ENCODE measurements around the gene MED13L.

MED13L gene

DNA sequence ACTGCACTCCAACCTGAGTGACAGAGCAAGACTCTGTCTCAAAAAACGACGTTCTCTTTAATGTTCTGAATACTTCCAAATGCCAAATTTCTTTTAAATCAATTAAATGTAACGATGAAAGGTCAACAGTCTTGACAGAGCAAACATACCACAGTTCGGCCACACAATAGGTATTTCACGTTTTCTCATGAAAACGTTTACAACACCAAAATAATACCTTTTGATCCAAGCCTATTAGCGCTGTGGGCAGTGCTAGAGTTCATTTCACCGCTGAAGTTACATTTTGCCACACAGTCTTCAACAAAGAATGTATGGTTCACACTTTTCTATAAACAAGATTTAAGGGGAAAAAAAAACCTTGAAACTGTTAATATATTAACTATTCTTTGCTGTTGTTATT is 122.1 kb downstream of the MED13L start:
- TF ChIP-seq, protein P1, sequence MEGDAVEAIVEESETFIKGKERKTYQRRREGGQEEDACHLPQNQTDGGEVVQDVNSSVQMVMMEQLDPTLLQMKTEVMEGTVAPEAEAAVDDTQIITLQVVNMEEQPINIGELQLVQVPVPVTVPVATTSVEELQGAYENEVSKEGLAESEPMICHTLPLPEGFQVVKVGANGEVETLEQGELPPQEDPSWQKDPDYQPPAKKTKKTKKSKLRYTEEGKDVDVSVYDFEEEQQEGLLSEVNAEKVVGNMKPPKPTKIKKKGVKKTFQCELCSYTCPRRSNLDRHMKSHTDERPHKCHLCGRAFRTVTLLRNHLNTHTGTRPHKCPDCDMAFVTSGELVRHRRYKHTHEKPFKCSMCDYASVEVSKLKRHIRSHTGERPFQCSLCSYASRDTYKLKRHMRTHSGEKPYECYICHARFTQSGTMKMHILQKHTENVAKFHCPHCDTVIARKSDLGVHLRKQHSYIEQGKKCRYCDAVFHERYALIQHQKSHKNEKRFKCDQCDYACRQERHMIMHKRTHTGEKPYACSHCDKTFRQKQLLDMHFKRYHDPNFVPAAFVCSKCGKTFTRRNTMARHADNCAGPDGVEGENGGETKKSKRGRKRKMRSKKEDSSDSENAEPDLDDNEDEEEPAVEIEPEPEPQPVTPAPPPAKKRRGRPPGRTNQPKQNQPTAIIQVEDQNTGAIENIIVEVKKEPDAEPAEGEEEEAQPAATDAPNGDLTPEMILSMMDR (IDR thresholded peaks at IDR 0.05; ENCODE audit: extremely low read depth, missing control alignments): no peak
- no peak for DNase-seq (ENCODE audit: low spot score)

DNA sequence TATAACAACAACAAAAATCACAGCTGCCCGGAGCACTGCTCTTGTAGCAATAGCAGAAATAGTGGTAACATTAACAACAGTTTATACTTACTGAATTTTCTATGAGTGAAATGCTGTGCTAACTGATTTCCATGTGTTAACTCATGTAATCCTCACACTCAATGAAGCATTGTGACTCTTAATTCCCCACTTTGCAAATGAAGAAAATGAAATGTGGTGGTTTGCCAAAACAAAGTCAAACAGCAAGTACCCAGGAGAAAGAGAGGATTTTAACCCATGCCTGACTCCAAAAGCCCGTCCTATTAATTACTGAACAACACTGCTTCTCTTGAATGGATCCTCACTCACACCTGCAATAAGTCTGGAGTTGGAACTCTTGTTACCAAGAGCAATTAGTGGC is 123.5 kb downstream of the MED13L start:
- no peak for DNase-seq (ENCODE audit: low spot score)
- TF ChIP-seq, protein P1 (IDR thresholded peaks at IDR 0.05; ENCODE audit: extremely low read depth, missing control alignments): no peak

- TF ChIP-seq, protein P1 (IDR thresholded peaks at IDR 0.05; ENCODE audit: extremely low read depth, missing control alignments): no peak
- no peak for DNase-seq (ENCODE audit: low spot score)
Measured at GRCh38 chr12:116153113-116153512, 124.4 kb downstream of the MED13L start.

DNA sequence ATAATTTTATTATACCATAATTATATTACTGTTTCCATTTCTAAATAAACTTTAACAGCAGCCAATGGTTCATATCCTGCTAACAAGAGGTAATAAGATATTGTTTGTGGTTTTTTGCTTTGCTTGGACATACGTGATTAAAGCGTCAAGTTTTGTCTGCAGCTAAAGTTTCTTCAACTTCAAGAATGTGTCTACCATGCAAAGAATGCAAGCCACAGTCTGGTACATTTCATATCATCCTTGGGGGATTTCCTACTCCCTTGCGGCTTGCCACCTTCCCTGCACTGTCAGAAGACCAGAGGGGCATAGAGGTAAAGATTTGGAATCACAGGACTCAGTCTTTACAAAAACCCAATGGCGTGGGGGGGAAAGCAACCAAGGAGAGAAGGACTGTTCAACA is 125.2 kb downstream of the MED13L start:
- TF ChIP-seq, protein P1 (IDR thresholded peaks at IDR 0.05; ENCODE audit: extremely low read depth, missing control alignments): no peak
- DNase-seq (ENCODE audit: low spot score): no peak

- TF ChIP-seq, protein P1 (IDR thresholded peaks at IDR 0.05; ENCODE audit: extremely low read depth, missing control alignments): no peak
- no peak for DNase-seq (ENCODE audit: low spot score)
Measured at GRCh38 chr12:116150452-116150851, 127.0 kb downstream of the MED13L start.

DNA sequence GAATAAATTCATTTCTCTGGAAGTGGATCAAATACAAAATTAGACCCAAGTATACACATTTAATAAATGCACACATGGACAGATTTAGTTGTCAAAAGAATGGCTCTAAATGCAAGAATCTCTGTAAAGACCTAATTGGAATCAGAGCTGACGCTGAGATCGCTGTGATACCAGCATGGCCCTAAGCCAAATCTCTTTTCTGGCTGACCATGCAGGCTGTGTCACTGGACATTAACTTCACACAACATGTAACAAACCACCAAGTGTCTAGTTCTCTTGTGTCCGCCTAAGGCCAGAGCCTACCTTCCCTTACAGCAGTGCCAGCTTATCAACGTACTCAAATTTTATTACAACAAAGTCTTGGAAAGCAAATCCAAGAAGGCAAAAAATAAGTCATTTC is 127.5 kb downstream of the MED13L start:
- TF ChIP-seq, protein P1 (IDR thresholded peaks at IDR 0.05; ENCODE audit: extremely low read depth, missing control alignments): no peak
- no peak for DNase-seq (ENCODE audit: low spot score)

DNA sequence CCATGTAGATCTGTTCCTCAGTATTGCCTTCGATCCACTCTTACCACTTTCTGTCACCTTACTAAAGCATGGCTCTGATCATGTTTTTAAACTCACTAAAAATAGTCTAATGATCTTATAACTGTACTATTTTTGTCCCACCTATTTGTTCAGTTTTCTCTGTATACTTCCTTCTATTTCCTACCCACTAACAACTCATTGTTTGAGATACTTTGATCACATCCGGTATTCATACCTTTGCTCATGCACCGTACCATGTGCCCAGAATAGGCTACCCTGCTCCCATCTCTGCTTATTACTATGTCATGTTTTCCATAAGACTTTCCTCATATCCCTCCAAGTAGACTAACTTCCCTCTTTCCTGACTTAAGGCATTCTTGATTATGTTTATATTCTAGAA is 128.6 kb downstream of the MED13L start:
- TF ChIP-seq, protein P1 (IDR thresholded peaks at IDR 0.05; ENCODE audit: extremely low read depth, missing control alignments): no peak
- DNase-seq (ENCODE audit: low spot score): no peak

All from GM20000 (cell line).